Stomach smooth muscle (tissue), 2 donors: ENCODE results near the gene SLX9.

Experiments
- H3K27ac ChIP-seq: one replicate; pipeline ENCODE4 v1.7.0; 2013; ENCODE audit warnings: mild to moderate bottlenecking, low read length, inconsistent platforms
- H3K27me3 ChIP-seq, 2 donors: one replicate each; pipeline ENCODE4 v1.7.0; 2013; ENCODE audit warnings: low read length in 2 of 2; ENCODE audit not compliant: insufficient read depth in 2 of 2, control insufficient read depth in 1 of 2
- H3K36me3 ChIP-seq, 2 donors: one replicate each; pipeline ENCODE4 v1.7.0; 2013; ENCODE audit warnings: low read length in 2 of 2; ENCODE audit not compliant: control insufficient read depth in 2 of 2, insufficient read depth in 2 of 2
- H3K4me1 ChIP-seq: one replicate; pipeline ENCODE4 v1.7.0; 2013; ENCODE audit warnings: low read length; ENCODE audit not compliant: control insufficient read depth, insufficient read depth
- H3K4me3 ChIP-seq, 2 donors: one replicate each; pipeline ENCODE4 v1.7.0; 2013; ENCODE audit warnings: low read length in 2 of 2
- H3K9ac ChIP-seq, 2 donors: one replicate each; pipeline ENCODE4 v1.7.0; 2013; ENCODE audit warnings: low read length in 2 of 2, mild to moderate bottlenecking in 1 of 2
- H3K9me3 ChIP-seq, 2 donors: one replicate each; pipeline ENCODE4 v1.7.0; 2013; ENCODE audit warnings: low read length in 2 of 2; ENCODE audit not compliant: control insufficient read depth in 2 of 2
- donor health status: healthy.
- donor health status: Pancreatic carcinoma.

The SLX9 gene

DNA sequence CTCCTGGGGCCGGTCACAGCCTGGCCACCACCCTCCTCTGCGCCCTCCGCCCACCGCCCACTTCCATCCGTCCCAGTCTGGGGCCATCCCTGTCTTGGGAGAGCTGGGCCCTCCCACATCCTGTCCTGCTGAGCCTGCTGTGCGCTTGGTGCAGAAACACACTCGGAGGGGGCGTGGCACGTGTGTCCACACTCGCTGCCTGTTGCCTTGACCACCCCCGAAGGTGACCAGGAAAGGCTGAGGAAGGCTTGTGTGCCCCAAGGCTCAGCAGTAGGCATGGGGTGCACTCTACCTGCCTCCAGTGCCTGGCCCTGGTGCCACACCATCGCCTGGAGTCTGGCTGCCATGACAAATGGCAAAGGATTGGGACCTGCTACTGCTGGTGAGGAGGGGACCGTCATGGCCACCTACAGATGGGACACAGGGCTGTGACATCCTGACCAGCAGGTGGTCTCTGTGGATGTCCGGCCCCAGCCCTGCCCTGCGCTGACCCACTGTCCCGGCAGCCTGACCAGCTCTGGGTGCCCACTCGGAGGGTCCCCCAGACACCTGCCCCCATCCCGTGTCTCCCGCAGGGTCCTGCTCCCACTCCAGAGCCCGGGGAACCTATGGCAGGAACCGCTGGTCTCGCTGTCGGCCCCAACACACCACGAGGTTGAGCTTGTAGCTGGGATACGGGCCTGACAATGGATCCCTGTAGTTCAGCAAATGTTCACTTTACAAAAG lies 43.1 kb upstream of the SLX9 start:
- H3K4me3 ChIP-seq: no peak overlapping the region
- no peak overlapping the region for H3K27ac ChIP-seq
- no peaks in the 10 kb centered on the region for H3K9me3 ChIP-seq
- no peak overlapping the region for H3K9ac ChIP-seq
- peaks cover 0 to 6% of the 10 kb centered on the region in 2 donors for H3K27me3 ChIP-seq
- no peaks in the 10 kb centered on the region for H3K4me1 ChIP-seq
- peaks cover 0 to 2% of the 10 kb centered on the region in 2 donors for H3K36me3 ChIP-seq

DNA sequence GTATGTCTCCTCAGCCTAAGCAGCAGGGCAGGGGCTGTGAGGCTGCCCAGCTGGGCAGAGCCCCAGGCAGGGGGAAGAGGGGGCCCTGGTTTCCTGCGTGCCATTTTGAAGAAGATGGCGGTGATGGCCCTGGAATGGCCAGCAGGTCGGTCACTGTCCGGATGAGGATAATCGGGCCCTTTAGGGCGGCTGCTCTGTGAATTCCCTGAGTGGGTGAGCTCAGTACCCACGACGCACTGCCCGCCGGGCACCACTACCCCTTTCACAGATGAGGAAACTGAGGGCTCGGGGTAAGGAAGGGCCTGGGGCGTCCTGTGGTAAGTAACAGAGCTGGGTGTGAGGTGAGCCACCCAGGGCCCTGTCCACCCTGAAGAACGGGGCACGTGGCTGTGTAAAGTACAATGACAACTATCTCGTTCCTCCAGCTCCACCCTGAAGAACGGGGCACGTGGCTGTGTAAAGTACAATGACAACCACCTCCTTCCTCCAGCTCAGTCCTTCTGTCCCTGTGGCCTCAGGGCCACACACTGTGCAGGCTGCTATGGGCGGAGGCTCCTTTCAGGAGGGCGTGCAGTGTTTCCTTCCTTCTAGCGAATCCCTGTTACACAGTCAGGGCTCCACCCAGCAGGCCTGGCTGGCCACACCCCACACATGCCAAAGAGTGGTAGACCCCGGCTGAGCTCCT lies 42.4 kb upstream of the SLX9 start:
- peaks cover 0 to 9% of the 10 kb centered on the region in 2 donors for H3K36me3 ChIP-seq
- H3K9me3 ChIP-seq: no peaks in the 10 kb centered on the region
- H3K27me3 ChIP-seq: peaks cover 0 to 2% of the 10 kb centered on the region in 2 donors
- H3K4me1 ChIP-seq: no peaks in the 10 kb centered on the region
- H3K4me3 ChIP-seq: no peak overlapping the region
- no peak overlapping the region for H3K27ac ChIP-seq
- no peak overlapping the region for H3K9ac ChIP-seq

DNA sequence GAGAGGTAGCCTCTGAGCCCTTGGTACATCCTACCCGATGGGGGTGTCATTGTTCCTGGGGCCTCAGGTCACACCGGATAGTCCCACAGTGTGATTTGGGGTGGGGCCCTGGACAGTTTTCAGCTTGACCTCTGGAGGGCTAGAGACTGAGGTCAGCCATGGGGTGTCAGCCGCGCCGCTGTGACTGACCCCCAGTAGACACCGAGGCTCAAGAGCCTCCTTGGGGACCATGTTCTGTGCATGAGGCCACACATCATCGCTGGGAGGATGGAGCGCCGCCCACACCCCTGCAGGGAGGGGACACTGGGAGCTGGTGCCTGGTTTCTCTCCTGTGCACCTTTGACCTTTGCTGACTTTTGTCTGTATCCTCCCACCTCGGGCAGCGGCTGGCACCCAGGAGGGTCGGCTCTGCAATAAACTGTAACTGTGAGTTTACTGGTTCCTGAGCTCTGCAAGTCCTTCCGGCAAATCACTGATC lies 41.8 kb upstream of the SLX9 start:
- Histone ChIP-seq H3K9me3 (no peaks in the 10 kb centered on the region), H3K36me3 (peaks cover 0 to 11% of the 10 kb centered on the region in 2 donors), H3K9ac (no peak overlapping the region), H3K27ac (no peak overlapping the region), H3K4me3 (no peak overlapping the region), H3K27me3 (peaks cover 0 to 2% of the 10 kb centered on the region in 2 donors), H3K4me1 (no peaks in the 10 kb centered on the region)

DNA sequence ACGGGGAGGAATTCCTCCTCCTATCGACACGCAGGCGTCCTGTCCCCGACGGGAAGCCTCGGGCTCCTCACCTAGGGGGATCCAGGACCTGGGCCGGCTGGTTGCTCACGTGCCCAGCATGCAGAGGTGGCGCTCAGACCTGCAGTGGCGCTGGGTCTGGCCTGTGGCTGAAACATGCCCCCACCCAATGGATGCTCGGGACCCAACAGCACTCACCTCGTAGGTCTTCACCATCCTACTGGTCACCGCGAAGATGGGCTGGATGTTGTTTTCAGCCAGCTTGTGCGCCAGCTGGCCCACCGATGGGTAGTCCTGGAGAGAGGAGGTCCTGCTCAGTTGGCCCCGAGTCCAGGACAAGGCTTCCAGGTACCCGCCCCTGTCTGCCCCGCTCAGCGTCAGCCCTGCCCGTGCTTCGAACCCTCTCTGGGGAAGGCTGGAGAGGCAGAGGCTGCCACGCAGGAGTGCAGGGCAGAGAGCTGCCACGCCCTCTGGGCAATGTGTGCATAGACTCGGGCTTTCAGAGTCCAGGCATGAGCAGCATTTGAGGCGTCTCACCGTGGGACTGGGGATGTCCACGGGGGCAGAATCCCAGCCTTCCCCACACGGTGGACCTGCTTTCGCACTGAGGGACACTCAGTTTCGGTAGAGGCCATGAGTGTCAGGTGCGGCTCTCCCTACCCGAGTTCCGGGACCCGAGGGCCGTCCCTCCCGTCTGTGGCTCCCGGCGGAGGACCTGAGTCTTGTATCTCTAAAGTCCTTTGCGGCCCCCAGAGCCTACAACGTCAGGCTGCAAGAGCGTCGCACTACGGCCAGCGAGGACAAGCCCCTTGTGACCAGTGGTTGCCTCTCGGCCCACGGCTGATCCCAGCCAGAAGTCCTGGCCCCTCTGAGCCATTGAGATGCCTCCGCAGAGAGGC lies 40.7 kb upstream of the SLX9 start:
- Histone ChIP-seq H3K27ac (no peak overlapping the region), H3K4me1 (no peaks in the 10 kb centered on the region), H3K4me3 (no peak overlapping the region), H3K27me3 (no peaks in the 10 kb centered on the region), H3K9ac (no peak overlapping the region), H3K36me3 (peaks cover 0 to 11% of the 10 kb centered on the region in 2 donors), H3K9me3 (no peaks in the 10 kb centered on the region)

DNA sequence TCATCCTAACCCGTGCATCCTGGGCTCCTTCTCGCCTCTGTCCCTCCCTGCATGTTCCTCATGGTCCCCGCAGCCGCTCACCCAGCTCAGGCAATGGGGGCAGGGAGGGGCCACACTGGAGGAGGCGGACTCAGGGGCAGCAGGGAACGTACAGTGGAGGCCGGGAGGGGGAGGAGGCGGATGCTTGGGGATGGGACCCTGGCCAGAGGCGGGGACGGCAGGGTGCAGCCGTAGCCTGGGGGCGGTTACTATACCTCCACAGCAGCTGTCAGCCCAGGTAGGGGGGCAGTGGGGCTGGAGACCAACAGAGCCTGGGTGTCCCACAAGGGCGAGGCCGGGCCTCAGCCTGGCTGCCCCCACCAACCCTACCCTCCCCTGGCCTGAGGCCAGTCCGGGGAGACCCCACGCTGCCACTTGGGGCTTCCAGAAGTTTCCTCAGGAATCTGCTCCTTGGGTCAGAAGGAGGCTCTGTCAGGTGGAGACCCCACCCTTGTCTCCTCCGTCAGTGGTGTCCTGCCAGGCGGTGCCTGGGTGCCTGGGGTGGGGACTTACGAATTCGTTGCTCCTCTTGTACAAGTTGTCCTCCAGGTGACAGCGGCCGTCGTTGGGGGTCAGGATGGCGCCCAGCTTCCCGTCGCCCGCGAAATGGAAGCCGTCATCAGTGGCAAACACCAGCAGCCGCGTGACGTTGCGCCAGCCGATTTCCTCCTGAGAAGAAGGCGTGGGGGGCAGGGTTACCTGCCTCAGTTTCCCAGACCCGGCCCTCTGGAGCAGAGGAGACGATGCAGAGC lies 39.9 kb upstream of the SLX9 start:
- H3K27me3 ChIP-seq: no peaks in the 10 kb centered on the region

DNA sequence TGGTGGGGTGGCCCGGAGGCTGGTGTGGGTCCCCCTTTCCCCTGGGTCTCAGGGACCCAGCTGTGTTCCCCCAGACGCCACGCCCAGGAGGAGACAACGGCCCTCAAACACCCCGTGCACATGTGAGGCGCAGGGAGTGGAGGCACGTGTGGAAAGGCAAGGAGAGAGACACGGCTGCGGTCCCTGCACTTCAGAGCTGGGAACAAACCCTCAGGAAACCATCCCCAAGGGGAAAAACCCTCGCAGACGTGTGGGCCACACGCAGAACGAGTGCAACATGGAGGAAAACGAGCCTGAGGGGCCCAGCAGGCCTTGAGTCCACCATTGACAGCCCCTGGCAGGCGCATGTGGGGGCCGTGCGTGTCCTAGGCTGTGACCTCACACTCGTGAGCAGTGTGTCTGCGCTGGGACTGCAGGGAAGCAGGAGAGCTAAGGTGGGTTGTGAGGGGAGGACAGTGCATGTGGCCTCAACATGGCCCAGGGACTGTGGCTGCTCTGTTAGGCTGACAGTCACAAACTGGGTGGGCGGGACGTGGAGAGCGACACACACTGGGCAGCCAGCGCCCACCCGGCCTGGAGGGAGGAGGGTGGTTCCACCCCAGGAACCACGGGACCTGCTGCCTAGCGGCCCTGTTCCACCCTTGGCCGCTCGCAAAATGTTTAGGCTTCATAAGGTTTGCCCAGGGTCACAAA lies 39.1 kb upstream of the SLX9 start:
- Histone ChIP-seq H3K4me3 (no peak overlapping the region), H3K4me1 (no peaks in the 10 kb centered on the region), H3K9ac (no peak overlapping the region), H3K27me3 (no peaks in the 10 kb centered on the region), H3K36me3 (peaks cover 0 to 11% of the 10 kb centered on the region in 2 donors), H3K9me3 (no peaks in the 10 kb centered on the region), H3K27ac (no peak overlapping the region)

More for the DNA sequence above, 39.9 kb upstream of the SLX9 start:
- Histone ChIP-seq H3K9ac (no peak overlapping the region), H3K4me1 (no peaks in the 10 kb centered on the region), H3K9me3 (no peaks in the 10 kb centered on the region), H3K36me3 (peaks cover 0 to 11% of the 10 kb centered on the region in 2 donors), H3K27ac (no peak overlapping the region), H3K4me3 (no peak overlapping the region)

DNA sequence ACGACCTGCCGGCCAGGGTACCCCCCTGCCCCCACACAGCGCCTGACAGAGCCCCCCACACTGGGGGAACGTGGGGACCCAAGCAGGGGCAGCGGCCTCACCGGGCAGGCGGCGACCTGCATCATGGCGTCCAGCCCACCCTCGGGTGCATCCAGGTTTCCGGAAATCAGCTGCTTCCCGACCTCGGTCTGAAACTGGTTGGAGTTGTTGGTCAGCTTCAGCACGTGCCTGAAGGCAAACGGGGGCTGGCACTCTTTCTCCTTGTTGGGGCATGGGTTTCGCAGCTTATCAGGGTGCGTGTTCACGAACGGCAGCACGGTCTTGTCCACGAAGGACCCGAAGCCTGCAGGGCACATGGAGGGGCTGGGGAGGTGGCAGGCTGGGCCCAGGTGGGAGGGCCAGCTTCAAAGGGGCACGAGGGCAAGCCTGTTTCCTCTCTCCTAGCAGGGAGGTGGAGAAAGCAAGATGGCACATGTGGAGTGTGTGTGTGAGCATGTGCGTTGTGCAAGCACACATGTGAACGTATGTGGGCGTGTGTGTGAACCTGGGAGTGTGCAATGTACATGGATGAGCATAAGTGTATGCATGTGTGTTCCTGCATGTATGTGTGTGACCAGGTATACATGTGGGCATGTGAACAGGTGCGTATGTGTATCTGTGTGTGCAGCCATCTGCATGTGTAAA lies 38.3 kb upstream of the SLX9 start:
- Histone ChIP-seq H3K27ac (no peak overlapping the region), H3K36me3 (peaks cover 0 to 11% of the 10 kb centered on the region in 2 donors), H3K9me3 (no peaks in the 10 kb centered on the region), H3K27me3 (no peaks in the 10 kb centered on the region), H3K4me1 (no peaks in the 10 kb centered on the region), H3K4me3 (no peak overlapping the region), H3K9ac (no peak overlapping the region)

DNA sequence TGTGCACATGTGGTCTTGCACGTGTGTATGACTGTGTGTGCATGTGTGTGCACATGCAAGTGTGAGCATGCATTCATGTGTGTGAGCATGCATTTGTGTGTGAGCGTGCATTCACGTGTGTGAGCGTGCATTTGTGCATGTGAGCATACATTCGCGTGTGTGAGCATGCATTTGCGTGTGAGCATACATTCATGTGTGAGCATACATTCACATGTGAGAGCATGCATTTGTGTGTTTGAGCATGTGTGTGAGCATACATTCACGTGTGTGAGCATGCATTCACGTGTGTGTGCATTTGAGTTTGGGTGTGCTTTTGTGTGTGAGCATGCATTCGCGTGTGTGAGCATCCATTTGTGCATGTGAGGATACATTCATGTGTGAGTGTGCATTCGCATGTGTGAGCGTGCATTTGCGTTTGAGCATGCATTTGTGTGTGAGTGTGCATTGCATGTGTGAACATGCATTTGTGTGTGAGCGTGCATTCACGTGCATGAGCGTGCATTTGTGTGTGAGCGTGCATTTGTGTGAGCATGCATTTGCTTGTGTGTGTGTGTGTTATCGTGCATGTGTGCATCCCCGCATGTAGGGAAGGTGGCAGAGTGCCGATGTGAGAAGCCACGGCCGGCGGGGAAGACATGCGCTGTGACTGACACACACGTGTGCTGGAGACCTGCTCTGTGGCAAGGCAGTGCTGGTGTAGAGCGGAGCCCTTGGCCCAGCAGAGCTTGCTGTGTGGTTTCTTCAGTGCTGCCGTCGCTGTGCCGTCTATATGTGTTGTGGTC lies 37.4 kb upstream of the SLX9 start:
- Histone ChIP-seq H3K36me3 (peaks cover 0 to 11% of the 10 kb centered on the region in 2 donors), H3K27me3 (no peaks in the 10 kb centered on the region), H3K9ac (no peak overlapping the region), H3K4me1 (peaks cover 4% of the 10 kb centered on the region), H3K27ac (no peak overlapping the region), H3K4me3 (no peak overlapping the region), H3K9me3 (no peaks in the 10 kb centered on the region)
